Hepatic stellate cell (primary cell): ENCODE measurements around the gene ACSBG1.
"Not testable (repeated sequence)": the region's sequence is repeated elsewhere in the genome, so short reads cannot be mapped to it uniquely, and the experiment has no call there.

Source experiments
- DNase-seq: peaks from one replicate; pipeline ENCODE4 v3.0.0; 2011; ENCODE audit warnings: low spot score

ACSBG1 gene

DNA sequence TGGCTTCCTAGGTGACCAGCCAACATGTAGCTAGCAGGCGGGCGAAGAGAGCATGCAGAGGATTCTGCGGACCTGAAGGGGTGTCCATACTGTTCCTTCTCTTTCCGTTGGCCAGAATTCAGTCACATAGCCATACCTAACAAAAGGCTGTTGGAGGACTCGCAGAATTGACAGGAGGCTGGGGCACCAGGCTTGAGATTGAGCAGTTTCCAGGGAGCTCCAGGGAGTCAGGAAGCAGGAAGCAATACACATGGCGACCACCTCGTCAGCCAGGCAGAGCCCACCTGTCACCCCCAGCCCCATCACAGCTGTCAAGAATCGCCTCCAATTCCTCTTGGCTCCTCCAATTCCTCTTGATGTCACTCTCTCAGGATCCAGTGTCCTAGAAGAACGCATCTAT is 16.8 kb upstream of the ACSBG1 start:
- DNase-seq: no peak

DNA sequence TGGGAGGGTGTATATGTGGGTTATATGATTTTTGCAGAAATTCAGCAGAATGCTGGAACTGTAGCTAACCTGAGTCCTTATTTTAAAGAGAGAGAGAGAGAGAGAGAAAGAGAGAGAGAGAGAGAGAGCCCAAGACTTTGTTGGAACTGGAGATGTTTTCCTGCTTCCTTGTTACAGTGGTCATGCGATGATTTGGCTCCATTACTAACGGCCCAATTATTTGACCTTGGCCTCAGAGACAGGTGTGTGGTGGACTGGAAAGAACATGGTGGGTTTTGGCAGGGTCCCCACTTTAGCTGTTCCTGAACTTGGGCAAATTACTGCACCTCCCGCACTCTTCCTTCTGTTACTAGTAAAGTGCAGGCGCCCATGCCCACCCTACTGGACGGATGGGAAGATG is 14.8 kb upstream of the ACSBG1 start:
- DNase-seq: no peak

- no peak for DNase-seq
These were observed 13.5 kb upstream of the ACSBG1 start for GRCh38 chr15:78247911-78248310.

GRCh38 chr15:78245976-78246620 is 11.7 kb upstream of the ACSBG1 start:
- not testable (repeated sequence) for DNase-seq

GRCh38 chr15:78245392-78245791 is 11.0 kb upstream of the ACSBG1 start:
- not testable (repeated sequence) for DNase-seq

GRCh38 chr15:78244893-78245292 is 10.5 kb upstream of the ACSBG1 start:
- no peak for DNase-seq

DNA sequence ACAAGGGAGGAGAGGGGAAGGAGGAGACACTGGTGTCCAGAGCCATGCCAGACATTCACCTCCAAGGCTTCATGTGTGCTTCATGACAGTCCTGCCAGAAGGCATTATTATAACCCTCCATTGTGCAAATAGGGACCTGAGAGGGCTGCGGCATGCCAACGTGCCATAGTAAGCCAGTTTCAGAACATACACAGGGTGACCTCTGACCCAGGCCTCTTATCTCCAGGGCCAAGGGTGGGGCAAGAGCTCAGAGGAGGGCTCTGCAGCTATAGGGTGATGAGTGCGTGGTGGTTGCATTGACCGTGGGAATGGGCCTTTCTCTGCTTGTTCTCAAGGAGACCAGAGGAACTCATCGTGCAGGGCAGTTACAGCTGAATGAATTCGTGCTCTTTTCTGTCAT is 9.7 kb upstream of the ACSBG1 start:
- no peak for DNase-seq

GRCh38 chr15:78243491-78243941 is 9.2 kb upstream of the ACSBG1 start:
- peak; percentile 63 for DNase-seq

DNA sequence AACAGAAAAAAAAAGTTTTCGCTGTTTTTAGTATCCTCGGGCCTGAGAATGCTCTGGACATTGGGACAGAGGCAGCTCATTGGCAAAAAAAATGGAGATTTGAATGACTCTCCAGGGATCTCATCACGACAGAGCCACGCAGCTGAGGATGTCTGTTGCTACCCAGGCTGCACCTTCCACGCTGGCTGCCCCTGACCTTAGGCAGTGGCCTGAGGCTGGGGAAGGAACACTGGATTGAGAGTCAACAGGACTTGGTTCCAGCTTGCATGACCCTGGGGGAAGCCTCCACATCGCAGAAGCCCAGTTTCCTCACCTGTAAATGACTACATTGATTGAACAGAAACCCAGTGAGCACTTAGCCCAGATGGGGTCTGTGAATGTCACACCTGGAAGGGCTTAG is 8.7 kb upstream of the ACSBG1 start:
- no peak for DNase-seq

DNA sequence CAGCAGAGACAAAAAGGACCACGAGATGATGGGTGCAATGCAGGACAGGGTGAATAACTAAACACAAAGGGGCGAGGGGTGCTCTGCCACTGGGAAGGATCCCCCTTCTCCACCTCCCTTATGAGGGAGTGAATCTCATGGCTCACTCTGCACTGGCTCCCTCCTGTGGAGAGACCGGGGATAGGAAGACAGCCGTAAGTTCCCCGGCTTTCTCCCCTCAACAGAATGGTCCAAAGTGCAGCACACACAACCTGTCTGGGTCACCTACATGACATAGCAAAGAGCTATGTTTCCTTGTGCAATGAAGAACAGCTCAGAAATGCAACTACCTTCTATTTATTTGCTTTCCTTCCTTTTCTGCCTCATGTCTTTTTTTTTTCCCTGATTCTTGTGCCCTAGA is 7.8 kb upstream of the ACSBG1 start:
- DNase-seq: no peak

DNA sequence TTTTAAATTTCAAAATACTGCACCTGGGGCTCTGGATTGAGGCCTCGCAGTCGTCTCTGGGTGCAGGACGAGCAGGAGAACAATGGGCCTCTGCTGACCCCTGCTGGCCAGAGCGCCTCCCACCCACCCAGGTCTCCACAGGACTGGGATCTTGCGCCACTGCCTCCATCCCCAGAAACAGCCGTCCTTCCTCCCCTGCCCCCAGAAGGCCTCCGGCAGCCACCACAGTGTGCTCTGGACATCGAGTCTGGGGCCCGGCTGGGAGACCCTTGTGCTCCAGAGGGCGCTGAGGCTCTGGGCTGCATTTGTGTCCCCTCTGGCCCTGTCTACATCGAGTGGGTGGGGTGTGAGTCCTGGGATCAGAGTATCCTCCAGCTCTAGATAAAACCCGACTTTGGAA is 6.7 kb upstream of the ACSBG1 start:
- peak; percentile 88 for DNase-seq

DNA sequence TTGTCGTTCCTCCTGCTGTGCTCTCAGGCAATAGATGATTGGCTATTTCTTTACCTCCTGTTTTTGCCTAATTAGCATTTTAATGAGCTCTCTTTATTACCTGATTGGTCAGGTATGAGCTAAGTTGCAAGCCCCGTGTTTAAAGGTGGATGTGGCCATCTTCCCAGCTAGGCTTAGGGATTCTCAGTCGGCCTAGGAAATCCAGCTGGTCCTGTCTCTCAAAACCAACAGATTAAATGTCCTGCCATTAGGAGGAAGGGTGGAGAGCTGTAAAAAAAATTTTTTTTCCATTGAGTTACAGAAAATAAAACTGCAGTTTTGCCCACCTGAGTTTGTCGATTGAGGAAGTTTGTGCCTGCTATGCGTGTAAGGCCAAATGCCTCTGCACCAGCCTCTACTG is 5.4 kb upstream of the ACSBG1 start:
- DNase-seq: no peak

- DNase-seq: no peak
These were observed 2.8 kb upstream of the ACSBG1 start for GRCh38 chr15:78237146-78237545.

DNA sequence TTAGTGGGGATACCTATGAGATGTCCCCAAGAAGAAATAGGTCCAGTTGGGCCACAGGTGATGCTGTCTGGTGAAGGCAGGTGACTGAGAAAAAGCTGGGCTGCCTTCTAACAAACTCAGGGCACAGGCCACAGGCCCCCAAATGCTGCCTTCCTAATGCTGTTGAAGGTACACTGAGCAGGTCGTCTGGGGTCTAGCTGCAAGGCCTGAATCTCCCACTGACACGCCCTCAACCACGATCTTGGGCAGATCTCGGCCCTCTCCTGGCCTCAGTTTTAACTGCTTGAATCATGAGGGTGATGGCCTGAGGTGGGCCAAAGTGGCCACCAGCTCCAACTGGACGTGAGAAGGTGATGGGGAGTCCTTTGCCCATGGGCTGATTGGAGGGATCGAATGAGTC is 2.1 kb upstream of the ACSBG1 start:
- no peak for DNase-seq

DNA sequence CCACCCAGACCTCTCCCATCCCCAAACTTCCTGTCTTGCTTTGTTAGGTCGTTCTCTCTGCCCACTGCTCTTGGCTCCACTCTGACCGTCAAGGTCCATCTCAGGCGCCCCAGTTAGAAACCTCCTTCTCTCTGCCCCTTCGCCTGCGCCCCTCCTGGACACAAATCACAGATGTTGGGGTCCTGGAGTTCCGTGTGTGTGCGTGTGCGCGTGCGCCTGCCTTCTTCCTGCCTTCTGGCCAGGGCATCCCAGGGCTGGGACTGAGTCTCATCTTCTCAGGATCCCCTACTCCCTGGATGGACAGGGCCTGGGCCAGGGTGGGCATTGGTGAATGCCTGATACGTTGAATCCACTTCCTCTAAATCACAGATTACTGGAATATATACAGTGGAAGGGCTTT is 869 bp downstream of the ACSBG1 start:
- DNase-seq: no peak

DNA sequence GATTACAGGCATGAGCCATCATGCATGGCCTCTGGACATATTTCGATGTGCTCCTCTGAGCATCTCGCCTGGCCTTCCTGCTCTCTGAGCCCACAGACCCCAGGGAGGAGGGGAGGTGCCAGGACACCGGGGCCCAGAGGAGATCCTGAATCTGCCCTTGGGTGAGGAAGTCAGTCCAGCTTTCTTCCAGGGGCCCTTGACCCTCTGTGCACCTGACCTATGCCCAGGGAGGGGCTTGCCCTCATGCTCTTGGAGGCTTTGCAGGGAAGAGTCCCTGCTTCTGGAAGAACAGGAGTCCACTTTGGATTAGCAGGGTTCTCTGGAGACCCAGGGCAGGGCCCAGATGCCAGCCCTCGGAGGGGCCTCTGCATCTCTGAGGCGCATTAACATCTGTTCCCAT is 1.4 kb downstream of the ACSBG1 start:
- DNase-seq: no peak

GRCh38 chr15:78229431-78230406 is 4.6 kb downstream of the ACSBG1 start:
- DNase-seq: no peak

DNA sequence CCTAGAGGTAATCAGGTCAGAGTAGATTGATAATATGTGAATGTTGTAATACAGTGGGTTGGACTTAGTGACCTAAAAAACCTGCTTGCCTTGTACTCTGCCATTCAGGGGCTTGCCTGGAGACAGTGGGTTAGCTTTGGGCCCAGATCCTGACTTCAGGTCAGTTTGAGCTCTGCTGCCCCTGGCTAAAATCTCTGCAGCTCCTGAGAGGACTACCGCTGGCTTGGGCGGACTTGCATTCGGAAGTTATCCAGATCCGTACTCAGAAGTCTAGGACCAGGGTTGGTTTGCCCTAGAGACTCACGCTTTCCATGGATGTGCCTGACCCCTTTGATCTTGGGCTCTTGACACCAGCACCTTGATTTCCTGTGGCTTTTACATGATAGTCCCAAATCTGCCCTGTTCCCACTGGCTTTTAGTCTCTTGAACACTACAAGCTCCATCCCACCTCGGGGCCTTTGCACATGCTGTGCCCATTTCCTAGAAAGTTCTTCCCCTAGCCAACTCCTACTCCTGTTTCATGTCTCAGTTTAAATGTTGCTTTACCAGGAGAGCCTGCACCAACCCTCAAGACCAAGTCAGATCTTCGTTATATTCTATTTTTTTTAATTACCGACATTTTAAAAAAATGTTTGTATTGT is 5.9 kb downstream of the ACSBG1 start:
- DNase-seq: no peak

- DNase-seq: no peak
These were observed 8.4 kb downstream of the ACSBG1 start for GRCh38 chr15:78225783-78226541.

GRCh38 chr15:78224023-78224411 is 10.3 kb downstream of the ACSBG1 start:
- DNase-seq: no peak

GRCh38 chr15:78223396-78224022 is 10.9 kb downstream of the ACSBG1 start:
- no peak for DNase-seq
